ENCODE results near the gene MBD5. TPM values are rescaled to one million over a fixed set of nuclear protein-coding genes. Genes with fewer than 3 reads are reported as not detected.

The MBD5 gene
- total and polyA plus RNA-seq, 2 donors, result 13.3 to 13.4 TPM

- peaks cover 0 to 3% of the 10 kb centered on the region in 2 donors for H3K36me3 ChIP-seq (ENCODE audit: control insufficient read depth in 2 of 2, insufficient read depth in 2 of 2, low read length in 1 of 2)
- no peak overlapping the region for H3K27ac ChIP-seq (ENCODE audit: low read depth in 1 of 2, low read length in 1 of 2)
- no peaks in the 10 kb centered on the region for H3K4me1 ChIP-seq (ENCODE audit: control insufficient read depth in 2 of 2, insufficient read depth in 2 of 2, low read length in 2 of 2)
- H3K27me3 ChIP-seq (ENCODE audit: control insufficient read depth in 2 of 2, insufficient read depth in 1 of 2, low read length in 1 of 2), result no peaks in the 10 kb centered on the region
- no peak overlapping the region for H3K4me3 ChIP-seq (ENCODE audit: low read length in 2 of 2)
- H3K9me3 ChIP-seq (ENCODE audit: control insufficient read depth in 2 of 2, insufficient read depth in 1 of 2, low read length in 1 of 2), result no peaks in the 10 kb centered on the region
- DNase-seq (ENCODE audit: low read depth in 6 of 9, low spot score in 9 of 9), result no peak
- WGBS, result 98% methylated on average over 2 of the region's 2 CpGs
Measured at GRCh38 chr2:148303161-148303560, 282.3 kb downstream of the MBD5 start.

DNA sequence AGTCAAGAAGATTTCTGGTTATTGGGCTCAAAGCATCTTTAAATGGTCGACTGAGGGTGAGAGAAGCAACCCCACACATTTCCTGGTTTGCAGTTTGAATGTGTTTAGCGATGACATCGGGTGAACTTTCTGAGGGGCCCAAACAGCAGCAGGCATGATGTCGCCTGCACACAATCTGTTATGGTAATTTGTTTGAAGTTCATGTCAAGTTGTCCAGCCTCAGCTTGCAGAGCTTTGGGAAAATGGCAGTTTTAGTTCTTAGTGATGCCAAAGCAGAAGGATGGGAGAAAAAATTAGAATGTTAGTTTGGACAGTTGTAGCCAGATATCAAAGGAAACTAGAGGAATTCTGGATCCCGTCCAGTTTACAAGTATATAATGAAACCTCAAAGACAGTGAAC, 284.6 kb downstream of the MBD5 start:
- no peaks in the 10 kb centered on the region for H3K9me3 ChIP-seq (ENCODE audit: control insufficient read depth in 2 of 2, insufficient read depth in 1 of 2, low read length in 1 of 2)
- no peak overlapping the region for H3K27ac ChIP-seq (ENCODE audit: low read depth in 1 of 2, low read length in 1 of 2)
- no peaks in the 10 kb centered on the region for H3K36me3 ChIP-seq (ENCODE audit: control insufficient read depth in 2 of 2, insufficient read depth in 2 of 2, low read length in 1 of 2)
- no peak for DNase-seq (ENCODE audit: low read depth in 6 of 9, low spot score in 9 of 9)
- no peaks in the 10 kb centered on the region for H3K4me1 ChIP-seq (ENCODE audit: control insufficient read depth in 2 of 2, insufficient read depth in 2 of 2, low read length in 2 of 2)
- WGBS, result 95% methylated on average over 5 of the region's 5 CpGs
- H3K4me3 ChIP-seq (ENCODE audit: low read length in 2 of 2), result no peak overlapping the region
- H3K27me3 ChIP-seq (ENCODE audit: control insufficient read depth in 2 of 2, insufficient read depth in 1 of 2, low read length in 1 of 2), result no peaks in the 10 kb centered on the region

- 98% methylated on average over 2 of the region's 2 CpGs for WGBS
- Histone ChIP-seq H3K4me1 (ENCODE audit: control insufficient read depth in 2 of 2, insufficient read depth in 2 of 2, low read length in 2 of 2) (no peaks in the 10 kb centered on the region), H3K4me3 (ENCODE audit: low read length in 2 of 2) (no peak overlapping the region), H3K27me3 (ENCODE audit: control insufficient read depth in 2 of 2, insufficient read depth in 1 of 2, low read length in 1 of 2) (no peaks in the 10 kb centered on the region), H3K36me3 (ENCODE audit: control insufficient read depth in 2 of 2, insufficient read depth in 2 of 2, low read length in 1 of 2) (no peaks in the 10 kb centered on the region), H3K27ac (ENCODE audit: low read depth in 1 of 2, low read length in 1 of 2) (no peak overlapping the region), H3K9me3 (ENCODE audit: control insufficient read depth in 2 of 2, insufficient read depth in 1 of 2, low read length in 1 of 2) (no peaks in the 10 kb centered on the region)
- DNase-seq (ENCODE audit: low read depth in 6 of 9, low spot score in 9 of 9), result no peak
Measured at GRCh38 chr2:148306027-148306426, 285.1 kb downstream of the MBD5 start.

DNA sequence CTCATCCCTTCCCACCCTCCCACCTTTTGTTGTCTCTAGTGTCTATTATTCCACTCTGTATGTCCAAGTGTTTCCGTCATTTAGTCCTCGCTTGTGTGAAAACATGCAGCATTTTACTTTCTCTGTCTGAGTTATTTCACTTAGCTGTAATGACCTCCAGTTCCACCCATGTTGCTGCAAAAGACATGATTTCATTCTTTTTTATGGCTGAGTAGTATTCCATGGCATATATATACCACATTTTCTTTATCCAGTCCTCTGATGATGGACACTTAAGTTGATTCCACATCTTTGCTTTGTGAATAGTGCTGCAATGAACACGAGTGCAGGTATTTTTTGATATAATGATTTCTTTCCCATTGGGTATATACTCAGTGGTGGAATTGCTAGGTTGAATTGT, 296.7 kb downstream of the MBD5 start:
- Histone ChIP-seq H3K4me3 (ENCODE audit: low read length in 2 of 2) (no peak overlapping the region), H3K4me1 (ENCODE audit: control insufficient read depth in 2 of 2, insufficient read depth in 2 of 2, low read length in 2 of 2) (no peaks in the 10 kb centered on the region), H3K36me3 (ENCODE audit: control insufficient read depth in 2 of 2, insufficient read depth in 2 of 2, low read length in 1 of 2) (no peaks in the 10 kb centered on the region), H3K9me3 (ENCODE audit: control insufficient read depth in 2 of 2, insufficient read depth in 1 of 2, low read length in 1 of 2) (no peaks in the 10 kb centered on the region), H3K27ac (ENCODE audit: low read depth in 1 of 2, low read length in 1 of 2) (no peak overlapping the region), H3K27me3 (ENCODE audit: control insufficient read depth in 2 of 2, insufficient read depth in 1 of 2, low read length in 1 of 2) (no peaks in the 10 kb centered on the region)
- no peak for DNase-seq (ENCODE audit: low read depth in 6 of 9, low spot score in 9 of 9)
- 66% methylated on average over 3 of the region's 3 CpGs for WGBS

DNA sequence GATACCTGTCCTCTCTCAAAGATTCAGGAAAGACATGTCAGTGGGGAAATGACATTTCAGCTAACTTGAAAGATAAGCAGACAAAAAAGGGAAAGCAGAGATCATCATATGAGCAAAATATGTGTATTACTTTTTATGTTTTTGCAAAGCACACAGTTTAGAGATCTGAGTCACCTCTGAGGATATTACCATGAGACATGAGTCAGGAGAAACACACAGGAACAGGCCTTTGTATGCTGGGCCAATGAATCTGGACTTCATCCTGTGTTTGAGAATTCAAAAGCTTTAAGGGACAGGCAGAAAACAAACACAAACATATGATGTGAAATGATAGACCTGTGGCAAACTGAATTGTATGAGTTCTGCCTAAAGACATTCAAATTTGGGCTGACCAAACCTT, 317.6 kb downstream of the MBD5 start:
- Histone ChIP-seq H3K9me3 (ENCODE audit: control insufficient read depth in 2 of 2, insufficient read depth in 1 of 2, low read length in 1 of 2) (peaks cover 0 to 3% of the 10 kb centered on the region in 2 donors), H3K27me3 (ENCODE audit: control insufficient read depth in 2 of 2, insufficient read depth in 1 of 2, low read length in 1 of 2) (no peaks in the 10 kb centered on the region), H3K36me3 (ENCODE audit: control insufficient read depth in 2 of 2, insufficient read depth in 2 of 2, low read length in 1 of 2) (peaks cover 6 to 11% of the 10 kb centered on the region in 2 donors), H3K4me1 (ENCODE audit: control insufficient read depth in 2 of 2, insufficient read depth in 2 of 2, low read length in 2 of 2) (no peaks in the 10 kb centered on the region), H3K27ac (ENCODE audit: low read depth in 1 of 2, low read length in 1 of 2) (no peak overlapping the region), H3K4me3 (ENCODE audit: low read length in 2 of 2) (no peak overlapping the region)
- no peak for DNase-seq (ENCODE audit: low read depth in 6 of 9, low spot score in 9 of 9)

DNA sequence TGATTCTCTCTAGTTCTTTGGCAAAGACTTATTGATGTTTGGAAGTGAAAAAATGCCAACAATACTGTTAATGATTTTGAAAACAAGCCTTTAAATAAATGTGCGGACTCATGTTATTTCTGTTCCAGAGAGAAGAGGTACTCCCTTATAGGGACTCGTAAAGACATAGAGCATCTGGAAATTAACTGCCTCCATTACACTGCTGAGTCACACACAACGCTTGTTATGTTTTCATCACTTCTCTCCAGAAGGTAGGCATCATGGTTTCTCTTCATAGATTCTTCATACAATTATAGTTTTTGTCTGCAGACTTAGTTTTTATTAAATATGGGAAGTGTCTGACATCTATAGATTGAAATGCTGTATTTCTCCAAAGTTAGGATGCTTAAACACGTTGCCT, 321.2 kb downstream of the MBD5 start:
- Histone ChIP-seq H3K4me1 (ENCODE audit: control insufficient read depth in 2 of 2, insufficient read depth in 2 of 2, low read length in 2 of 2) (no peaks in the 10 kb centered on the region), H3K36me3 (ENCODE audit: control insufficient read depth in 2 of 2, insufficient read depth in 2 of 2, low read length in 1 of 2) (peaks cover 0 to 5% of the 10 kb centered on the region in 2 donors), H3K27me3 (ENCODE audit: control insufficient read depth in 2 of 2, insufficient read depth in 1 of 2, low read length in 1 of 2) (no peaks in the 10 kb centered on the region), H3K9me3 (ENCODE audit: control insufficient read depth in 2 of 2, insufficient read depth in 1 of 2, low read length in 1 of 2) (no peaks in the 10 kb centered on the region), H3K27ac (ENCODE audit: low read depth in 1 of 2, low read length in 1 of 2) (no peak overlapping the region), H3K4me3 (ENCODE audit: low read length in 2 of 2) (no peak overlapping the region)
- no peak for DNase-seq (ENCODE audit: low read depth in 6 of 9, low spot score in 9 of 9)
- 98% methylated on average over 4 of the region's 4 CpGs for WGBS

DNA sequence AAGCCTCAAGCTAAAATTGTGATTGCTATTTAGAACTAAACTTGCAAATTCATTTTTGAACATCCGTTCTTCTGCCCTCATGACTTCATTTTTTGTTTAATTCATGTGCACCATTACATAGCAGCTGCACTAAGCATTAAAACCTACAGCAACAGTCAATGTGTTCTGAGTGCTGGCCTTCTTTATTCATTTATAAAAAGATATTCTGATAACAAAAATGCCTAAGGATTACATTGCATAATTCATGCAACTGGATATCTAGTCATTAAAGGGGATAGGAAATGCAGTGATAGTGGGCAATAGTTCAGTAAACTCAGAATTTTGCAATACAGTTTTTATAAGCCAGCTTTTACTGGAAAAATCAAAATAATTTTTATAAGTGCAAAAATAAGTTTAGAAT, 329.3 kb downstream of the MBD5 start:
- H3K4me3 ChIP-seq (ENCODE audit: low read length in 2 of 2), result no peak overlapping the region
- H3K9me3 ChIP-seq (ENCODE audit: control insufficient read depth in 2 of 2, insufficient read depth in 1 of 2, low read length in 1 of 2), result no peaks in the 10 kb centered on the region
- no peaks in the 10 kb centered on the region for H3K36me3 ChIP-seq (ENCODE audit: control insufficient read depth in 2 of 2, insufficient read depth in 2 of 2, low read length in 1 of 2)
- DNase-seq (ENCODE audit: low read depth in 6 of 9, low spot score in 9 of 9), result no peak
- 94% methylated on average over 1 of the region's 1 CpG for WGBS
- no peak overlapping the region for H3K27ac ChIP-seq (ENCODE audit: low read depth in 1 of 2, low read length in 1 of 2)
- no peaks in the 10 kb centered on the region for H3K27me3 ChIP-seq (ENCODE audit: control insufficient read depth in 2 of 2, insufficient read depth in 1 of 2, low read length in 1 of 2)
- no peaks in the 10 kb centered on the region for H3K4me1 ChIP-seq (ENCODE audit: control insufficient read depth in 2 of 2, insufficient read depth in 2 of 2, low read length in 2 of 2)

- no peak overlapping the region for H3K27ac ChIP-seq (ENCODE audit: low read depth in 1 of 2, low read length in 1 of 2)
- no peak overlapping the region for H3K4me3 ChIP-seq (ENCODE audit: low read length in 2 of 2)
- no peak for DNase-seq (ENCODE audit: low read depth in 6 of 9, low spot score in 9 of 9)
- WGBS, result 98% methylated on average over 2 of the region's 2 CpGs
- H3K36me3 ChIP-seq (ENCODE audit: control insufficient read depth in 2 of 2, insufficient read depth in 2 of 2, low read length in 1 of 2), result no peaks in the 10 kb centered on the region
- no peaks in the 10 kb centered on the region for H3K9me3 ChIP-seq (ENCODE audit: control insufficient read depth in 2 of 2, insufficient read depth in 1 of 2, low read length in 1 of 2)
- H3K4me1 ChIP-seq (ENCODE audit: control insufficient read depth in 2 of 2, insufficient read depth in 2 of 2, low read length in 2 of 2), result no peaks in the 10 kb centered on the region
- H3K27me3 ChIP-seq (ENCODE audit: control insufficient read depth in 2 of 2, insufficient read depth in 1 of 2, low read length in 1 of 2), result no peaks in the 10 kb centered on the region
Measured at GRCh38 chr2:148351437-148352143, 330.7 kb downstream of the MBD5 start.

- H3K27ac ChIP-seq (ENCODE audit: low read depth in 1 of 2, low read length in 1 of 2), result no peak overlapping the region
- 82% methylated on average over 6 of the region's 6 CpGs for WGBS
- no peak overlapping the region for H3K4me3 ChIP-seq (ENCODE audit: low read length in 2 of 2)
- no peaks in the 10 kb centered on the region for H3K4me1 ChIP-seq (ENCODE audit: control insufficient read depth in 2 of 2, insufficient read depth in 2 of 2, low read length in 2 of 2)
- H3K9me3 ChIP-seq (ENCODE audit: control insufficient read depth in 2 of 2, insufficient read depth in 1 of 2, low read length in 1 of 2), result peaks cover 0 to 5% of the 10 kb centered on the region in 2 donors
- no peak for DNase-seq (ENCODE audit: low read depth in 6 of 9, low spot score in 9 of 9)
- no peaks in the 10 kb centered on the region for H3K36me3 ChIP-seq (ENCODE audit: control insufficient read depth in 2 of 2, insufficient read depth in 2 of 2, low read length in 1 of 2)
- no peaks in the 10 kb centered on the region for H3K27me3 ChIP-seq (ENCODE audit: control insufficient read depth in 2 of 2, insufficient read depth in 1 of 2, low read length in 1 of 2)
Measured at GRCh38 chr2:148358375-148358774, 337.5 kb downstream of the MBD5 start.
